GM12878 (cell line): ENCODE results near the gene LYSMD1. TPM values are rescaled to one million over a fixed set of nuclear protein-coding genes. Genes with fewer than 3 reads are reported as not detected.
A peak's percentile ranks its signal among the peaks of the same experiment; 100 is the strongest.

ENCODE experiments used
- BCL3 ChIP-seq: IDR thresholded peaks from 2 replicates; pipeline ENCODE4 v1.6.1; 2011; ENCODE audit warnings: borderline replicate concordance, low read depth, mild to moderate bottlenecking, moderate library complexity, low read length; ENCODE audit not compliant: insufficient read depth, poor library complexity, severe bottlenecking
- BRCA1 ChIP-seq: IDR thresholded peaks from 2 replicates; pipeline ENCODE4 v1.6.1; 2011; ENCODE audit warnings: low read depth, low read length, improper control_type of control experiment
- CHD2 ChIP-seq: IDR thresholded peaks from 2 replicates; pipeline ENCODE4 v1.6.1; 2011; ENCODE audit warnings: low read depth, low read length, improper control_type of control experiment, borderline replicate concordance
- EGR1 ChIP-seq, 2 experiments: IDR thresholded peaks; 1 replicate in 1 of 2; 2 replicates in 1 of 2; pipeline ENCODE4 v1.6.1; 2011 to 2012; ENCODE audit warnings: low read depth in 2 of 2, low read length in 2 of 2, borderline replicate concordance in 1 of 2, mild to moderate bottlenecking in 1 of 2, moderate library complexity in 1 of 2
- FOXM1 ChIP-seq: IDR thresholded peaks from 2 replicates; pipeline ENCODE4 v1.6.1; 2012; ENCODE audit warnings: low read depth, mild to moderate bottlenecking, inconsistent platforms, low read length, moderate library complexity
- IKZF1 ChIP-seq: fragments of 450-650 bp; conservative IDR thresholded peaks from 2 replicates; pipeline ENCODE4 v1.6.1; 2017; ENCODE audit warnings: antibody characterized with exemption, mild to moderate bottlenecking
- IKZF2 ChIP-seq, 2 experiments: fragments of 450-650 bp; IDR thresholded peaks; 2 replicates each; pipeline ENCODE4 v1.6.1; 2017; ENCODE audit warnings: mild to moderate bottlenecking in 2 of 2, moderate library complexity in 2 of 2
- IRF3 ChIP-seq: fragments of 450-650 bp; IDR thresholded peaks from 2 replicates; pipeline ENCODE4 v1.6.1; 2014; ENCODE audit warnings: mild to moderate bottlenecking
- RAD21 ChIP-seq: IDR thresholded peaks from 2 replicates; pipeline ENCODE4 v1.6.1; 2011; ENCODE audit warnings: mild to moderate bottlenecking, low read depth, low read length, moderate library complexity; ENCODE audit not compliant: insufficient read depth
- RAD51 ChIP-seq: fragments of 450-650 bp; IDR thresholded peaks from 2 replicates; pipeline ENCODE4 v1.6.1; 2016; ENCODE audit warnings: moderate library complexity, mild to moderate bottlenecking, inconsistent platforms
- SMC3 ChIP-seq: IDR thresholded peaks from 2 replicates; pipeline ENCODE4 v1.6.1; 2011; ENCODE audit warnings: low read length, improper control_type of control experiment, borderline replicate concordance
- TARDBP ChIP-seq: IDR thresholded peaks from 2 replicates; pipeline ENCODE4 v1.6.1; 2016; ENCODE audit warnings: borderline replicate concordance
- TCF12 ChIP-seq: IDR thresholded peaks from 2 replicates; pipeline ENCODE4 v1.6.1; 2011; ENCODE audit warnings: low read depth, mild to moderate bottlenecking, low read length
- TCF7 ChIP-seq: IDR thresholded peaks from 2 replicates; pipeline ENCODE4 v1.6.1; 2014; ENCODE audit warnings: antibody characterized with exemption, borderline replicate concordance
- YY1 ChIP-seq: IDR thresholded peaks from 2 replicates; pipeline ENCODE4 v1.6.1; 2011; ENCODE audit warnings: low read depth, mild to moderate bottlenecking, low read length
- ZNF384 ChIP-seq: IDR thresholded peaks from 2 replicates; pipeline ENCODE4 v1.6.1; 2012; ENCODE audit warnings: low read depth, mild to moderate bottlenecking, low read length, improper control_type of control experiment, borderline replicate concordance
- polyA plus RNA-seq, 11 experiments: library from polyadenylated mRNA; depleted of rRNA in 4 of 11; unstranded in 6 of 11; stranded (reverse) in 5 of 11; fragments of >200 nt; fragmentation: Nextera tagmentation in 4 of 11; fragmentation: Illumina TruSeq in 1 of 11; extraction: Ambion mirVana in 4 of 11; extraction: Trizol in 1 of 11; gene quantifications; 1 replicate in 1 of 11; 2 replicates in 10 of 11; pipeline versions ENCODE4 v1.2.1 to v1.2.3, GENCODE V29; 2011 to 2016; ENCODE audit warnings: inconsistent platforms in 2 of 11, missing spikeins in 2 of 11, low read depth in 1 of 11
- total RNA-seq, 4 experiments: library from RNA; depleted of rRNA in 3 of 4; stranded (reverse); fragments of >200 nt in 3 of 4; fragmentation: Illumina TruSeq in 1 of 4; extraction: Trizol in 1 of 4; gene quantifications; 2 replicates each; pipeline versions ENCODE4 v1.2.1 to v1.2.3, GENCODE V29; 2013 to 2021
- TF ChIP-seq, protein P1 (sequence below): fragments of 450-650 bp; IDR thresholded peaks from 2 replicates; pipeline ENCODE4 v1.6.1; 2017; ENCODE audit warnings: borderline replicate concordance
- TF ChIP-seq, protein P2 (sequence below), 3 experiments: IDR thresholded peaks in 2 of 3; conservative IDR thresholded peaks in 1 of 3; 2 replicates each; pipeline ENCODE4 v1.5.1; 2011; ENCODE audit warnings: low read depth in 3 of 3, low read length in 3 of 3, mild to moderate bottlenecking in 3 of 3, control low read depth in 2 of 3, moderate library complexity in 2 of 3, inconsistent platforms in 1 of 3, mixed read lengths in 1 of 3; ENCODE audit not compliant: control insufficient read depth in 2 of 3, insufficient read depth in 1 of 3; ENCODE audit errors: extremely low read depth in 1 of 3

The LYSMD1 gene
- total and polyA plus RNA-seq, 10 of the 15 experiments (the other 5 are each of a cell fraction or from before 2014, with no cell fraction given), result 0.80 to 10.4 (median 6.5) TPM

DNA sequence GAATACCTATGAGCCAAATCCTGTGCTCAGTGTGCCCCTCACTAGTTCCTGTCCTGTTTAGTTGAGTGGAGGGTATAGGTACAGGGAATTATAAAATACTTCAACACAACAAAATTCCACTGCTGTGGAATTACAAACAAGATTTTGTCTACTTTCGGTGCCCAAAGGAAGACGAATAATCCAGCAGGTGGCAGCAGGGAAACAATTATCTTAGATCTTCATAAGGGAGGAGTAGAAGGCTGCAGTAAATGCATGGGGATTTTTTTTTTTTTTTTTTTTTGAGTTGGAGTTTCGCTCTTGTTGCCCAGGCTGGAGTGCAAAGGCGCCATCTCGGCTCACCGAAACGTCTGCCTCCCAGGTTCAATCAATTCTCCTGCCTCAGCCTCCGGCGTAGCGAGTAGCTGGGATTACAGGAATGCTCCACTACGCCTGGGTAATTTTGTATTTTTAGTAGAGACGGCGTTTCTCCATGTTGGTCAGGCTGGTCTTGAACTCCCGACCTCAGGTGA is 30.6 kb upstream of the LYSMD1 start (continued):
- TF ChIP-seq, protein P1, sequence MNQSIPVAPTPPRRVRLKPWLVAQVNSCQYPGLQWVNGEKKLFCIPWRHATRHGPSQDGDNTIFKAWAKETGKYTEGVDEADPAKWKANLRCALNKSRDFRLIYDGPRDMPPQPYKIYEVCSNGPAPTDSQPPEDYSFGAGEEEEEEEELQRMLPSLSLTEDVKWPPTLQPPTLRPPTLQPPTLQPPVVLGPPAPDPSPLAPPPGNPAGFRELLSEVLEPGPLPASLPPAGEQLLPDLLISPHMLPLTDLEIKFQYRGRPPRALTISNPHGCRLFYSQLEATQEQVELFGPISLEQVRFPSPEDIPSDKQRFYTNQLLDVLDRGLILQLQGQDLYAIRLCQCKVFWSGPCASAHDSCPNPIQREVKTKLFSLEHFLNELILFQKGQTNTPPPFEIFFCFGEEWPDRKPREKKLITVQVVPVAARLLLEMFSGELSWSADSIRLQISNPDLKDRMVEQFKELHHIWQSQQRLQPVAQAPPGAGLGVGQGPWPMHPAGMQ, result no peak
- 0 out of 2 replicates have a peak, but pooled peaks have one; percentile 13 for TF ChIP-seq YY1
- no peak for TF ChIP-seq EGR1 (IDR thresholded peaks at IDR 0.05; ENCODE audit: borderline replicate concordance in 1 of 2, low read depth in 2 of 2, low read length in 2 of 2)
- no peak for TF ChIP-seq TCF7
- TF ChIP-seq TCF12, result no peak
- no peak for TF ChIP-seq TARDBP
- no peak for TF ChIP-seq BCL3
- peak; percentile 64; the same call in 1 of the 2 replicates for TF ChIP-seq SMC3
- TF ChIP-seq RAD51, result no peak
- TF ChIP-seq IRF3, result no peak
- TF ChIP-seq IKZF1, result peak; percentile 61; the same call in 1 of the 2 replicates
- peak; percentile 68 for TF ChIP-seq RAD21
- TF ChIP-seq, protein P2, sequence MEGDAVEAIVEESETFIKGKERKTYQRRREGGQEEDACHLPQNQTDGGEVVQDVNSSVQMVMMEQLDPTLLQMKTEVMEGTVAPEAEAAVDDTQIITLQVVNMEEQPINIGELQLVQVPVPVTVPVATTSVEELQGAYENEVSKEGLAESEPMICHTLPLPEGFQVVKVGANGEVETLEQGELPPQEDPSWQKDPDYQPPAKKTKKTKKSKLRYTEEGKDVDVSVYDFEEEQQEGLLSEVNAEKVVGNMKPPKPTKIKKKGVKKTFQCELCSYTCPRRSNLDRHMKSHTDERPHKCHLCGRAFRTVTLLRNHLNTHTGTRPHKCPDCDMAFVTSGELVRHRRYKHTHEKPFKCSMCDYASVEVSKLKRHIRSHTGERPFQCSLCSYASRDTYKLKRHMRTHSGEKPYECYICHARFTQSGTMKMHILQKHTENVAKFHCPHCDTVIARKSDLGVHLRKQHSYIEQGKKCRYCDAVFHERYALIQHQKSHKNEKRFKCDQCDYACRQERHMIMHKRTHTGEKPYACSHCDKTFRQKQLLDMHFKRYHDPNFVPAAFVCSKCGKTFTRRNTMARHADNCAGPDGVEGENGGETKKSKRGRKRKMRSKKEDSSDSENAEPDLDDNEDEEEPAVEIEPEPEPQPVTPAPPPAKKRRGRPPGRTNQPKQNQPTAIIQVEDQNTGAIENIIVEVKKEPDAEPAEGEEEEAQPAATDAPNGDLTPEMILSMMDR (IDR thresholded peaks at IDR 0.05 in 2 of 3, conservative IDR thresholded peaks at IDR 0.05 in 1 of 3; ENCODE audit: control insufficient read depth in 2 of 3, extremely low read depth in 1 of 3, insufficient read depth in 1 of 3, low read depth in 3 of 3, low read length in 3 of 3), result peak; percentile 52 to 64 (median 57); a peak in 5 of 6 replicates
- TF ChIP-seq FOXM1, result 0 out of 2 replicates have a peak, but pooled peaks have one; percentile 48
- TF ChIP-seq BRCA1, result no peak
- TF ChIP-seq ZNF384, result peak; percentile 94
- no peak for TF ChIP-seq CHD2
- TF ChIP-seq IKZF2 (IDR thresholded peaks at IDR 0.05), result peak; percentile 69 to 70
- TF ChIP-seq, all 136 proteins: peak for 10
